ENCODE results near the gene AKAP8L. TPM values are rescaled to one million over a fixed set of nuclear protein-coding genes. Genes with fewer than 3 reads are reported as not detected.

AKAP8L gene
- total RNA-seq, 1 experiment from 2014 or later, result 106 TPM

DNA sequence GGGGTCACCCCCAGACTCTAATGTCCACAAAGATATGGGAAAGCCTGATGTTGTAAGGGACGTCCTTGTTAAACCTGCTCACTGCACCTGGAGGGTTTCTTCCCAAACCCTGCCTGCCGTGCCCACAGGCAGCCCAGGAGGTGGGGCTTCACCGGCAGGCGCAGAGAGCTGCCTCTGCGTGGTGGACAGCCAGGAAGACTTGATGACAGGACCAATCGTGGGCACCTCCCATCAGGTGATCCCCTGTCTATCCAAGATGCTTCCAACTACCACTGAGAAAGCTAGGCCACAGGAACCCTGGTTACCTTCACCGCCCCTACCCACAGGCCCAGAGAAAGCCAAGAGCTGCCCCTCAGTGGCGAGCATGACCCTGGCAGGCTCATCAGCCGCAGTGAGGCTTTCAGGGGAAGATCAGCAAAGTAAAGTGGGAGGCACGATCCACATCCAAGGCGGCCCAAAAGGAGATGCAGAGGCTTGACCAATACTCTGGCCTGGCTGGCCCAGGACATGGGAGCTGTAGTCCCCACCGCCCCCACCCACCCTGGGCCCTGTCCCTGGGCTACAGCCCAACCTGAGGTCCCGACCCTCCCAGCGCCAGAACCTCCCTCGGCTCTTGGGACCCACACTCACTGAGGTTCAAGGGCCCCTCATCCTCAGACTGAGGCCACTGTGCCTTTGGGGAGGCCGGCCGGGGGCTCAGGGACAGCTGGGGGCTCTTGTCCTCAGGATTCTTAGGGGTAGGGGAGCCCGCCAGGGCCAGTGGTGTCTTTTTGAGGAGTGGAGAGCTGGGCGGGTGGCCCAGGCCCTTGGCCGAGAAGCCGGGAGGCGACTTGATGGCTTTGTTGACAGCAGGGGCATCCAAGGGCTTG is 10.4 kb upstream of the AKAP8L start:
- H3K4me1 ChIP-seq (ENCODE audit: control insufficient read depth in 1 of 2, insufficient read depth in 2 of 2, low read length in 2 of 2), result peaks cover 18 to 25% of the 10 kb centered on the region in 2 experiments
- H3K4me3 ChIP-seq (replicated peaks in 1 of 2; ENCODE audit: low read depth in 1 of 2, low read length in 2 of 2), result no peak overlapping the region
- no peak for DNase-seq (ENCODE audit: low read depth, low spot score)
- intact Hi-C loops (cut with micrococcal nuclease), result no loop called here
- no peaks in the 10 kb centered on the region for H4K20me1 ChIP-seq (ENCODE audit: insufficient read depth)
- H3K9ac ChIP-seq (ENCODE audit: low read length), result no peak overlapping the region
- ChIA-PET CTCF (no interaction called here), POLR2A (no interaction called here), RAD21 (ENCODE audit: low non-redundant PET in 1 of 2, low total read pairs in 2 of 2, uncharacterized antibody in 2 of 2, unreplicated experiment in 2 of 2) (no interaction called here)
- H3K9me3 ChIP-seq (ENCODE audit: control insufficient read depth in 1 of 2, insufficient read depth in 1 of 2, low read depth in 1 of 2, low read length in 2 of 2), result no peaks in the 10 kb centered on the region
- no peak for TF ChIP-seq RAD21 (IDR thresholded peaks at IDR 0.05; ENCODE audit: low read depth)
- TF ChIP-seq SP1 (IDR thresholded peaks at IDR 0.05; ENCODE audit: low read depth), result no peak
- no peak for TF ChIP-seq FOSL1 (IDR thresholded peaks at IDR 0.05; ENCODE audit: low read depth)
- no peak overlapping the region for H3K4me2 ChIP-seq (ENCODE audit: low read length)
- no peaks in the 10 kb centered on the region for H3K9me2 ChIP-seq (ENCODE audit: insufficient read depth)
- no peak overlapping the region for H2AFZ ChIP-seq (ENCODE audit: low read depth, low read length, poor library complexity, severe bottlenecking)
- no peaks in the 10 kb centered on the region for H3K27me3 ChIP-seq (ENCODE audit: insufficient read depth, low read length)
- H3K79me2 ChIP-seq (ENCODE audit: insufficient read depth, low read length), result peaks cover 54% of the 10 kb centered on the region
- H3K27ac ChIP-seq (ENCODE audit: low read depth, low read length), result no peak overlapping the region
- no peak for ATAC-seq
- BruUV-seq (replicated peaks), result no TSS peak
- H3K36me3 ChIP-seq (ENCODE audit: control insufficient read depth in 1 of 2, insufficient read depth in 2 of 2, low read length in 2 of 2), result peaks cover 14 to 36% of the 10 kb centered on the region in 2 experiments; a peak in 3 of 4 replicates

DNA sequence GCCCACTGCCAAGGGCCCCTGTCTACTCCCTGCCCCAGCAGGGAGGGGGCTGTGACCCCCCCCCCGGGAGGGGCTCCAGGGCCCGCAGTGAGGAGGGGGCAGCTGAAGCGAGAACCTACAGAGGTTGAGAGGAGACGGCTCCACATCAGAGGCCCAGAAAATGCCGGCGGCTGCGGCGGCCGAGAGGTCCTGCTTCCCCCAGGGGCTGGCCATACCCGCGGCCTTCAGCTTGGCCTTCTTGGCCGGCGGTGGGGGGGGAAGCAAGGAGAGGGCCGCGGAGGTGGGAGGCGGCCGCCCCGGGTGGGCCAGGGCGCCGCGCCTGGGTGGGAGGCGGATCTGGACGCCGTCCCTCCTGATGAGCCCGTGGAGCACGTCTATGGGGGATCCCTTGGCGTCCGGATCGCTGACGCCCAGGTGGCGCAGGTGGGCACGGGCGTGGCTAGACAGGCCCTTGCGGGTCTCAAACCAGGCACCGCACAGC is 9.2 kb upstream of the AKAP8L start:
- H3K4me2 ChIP-seq (ENCODE audit: low read length), result no peak overlapping the region
- no peak overlapping the region for H3K9ac ChIP-seq (ENCODE audit: low read length)
- no peaks in the 10 kb centered on the region for H3K9me2 ChIP-seq (ENCODE audit: insufficient read depth)
- no TSS peak for BruUV-seq (replicated peaks)
- ATAC-seq (no peak), DNase-seq (ENCODE audit: low read depth, low spot score) (no peak)
- no peaks in the 10 kb centered on the region for H3K9me3 ChIP-seq (ENCODE audit: control insufficient read depth in 1 of 2, insufficient read depth in 1 of 2, low read depth in 1 of 2, low read length in 2 of 2)
- H3K4me1 ChIP-seq (ENCODE audit: control insufficient read depth in 1 of 2, insufficient read depth in 2 of 2, low read length in 2 of 2), result peaks cover 12 to 17% of the 10 kb centered on the region in 2 experiments; a peak in 3 of 4 replicates
- no peak for TF ChIP-seq ELF1 (IDR thresholded peaks at IDR 0.05; ENCODE audit: borderline replicate concordance, low read depth)
- TF ChIP-seq, protein P1, sequence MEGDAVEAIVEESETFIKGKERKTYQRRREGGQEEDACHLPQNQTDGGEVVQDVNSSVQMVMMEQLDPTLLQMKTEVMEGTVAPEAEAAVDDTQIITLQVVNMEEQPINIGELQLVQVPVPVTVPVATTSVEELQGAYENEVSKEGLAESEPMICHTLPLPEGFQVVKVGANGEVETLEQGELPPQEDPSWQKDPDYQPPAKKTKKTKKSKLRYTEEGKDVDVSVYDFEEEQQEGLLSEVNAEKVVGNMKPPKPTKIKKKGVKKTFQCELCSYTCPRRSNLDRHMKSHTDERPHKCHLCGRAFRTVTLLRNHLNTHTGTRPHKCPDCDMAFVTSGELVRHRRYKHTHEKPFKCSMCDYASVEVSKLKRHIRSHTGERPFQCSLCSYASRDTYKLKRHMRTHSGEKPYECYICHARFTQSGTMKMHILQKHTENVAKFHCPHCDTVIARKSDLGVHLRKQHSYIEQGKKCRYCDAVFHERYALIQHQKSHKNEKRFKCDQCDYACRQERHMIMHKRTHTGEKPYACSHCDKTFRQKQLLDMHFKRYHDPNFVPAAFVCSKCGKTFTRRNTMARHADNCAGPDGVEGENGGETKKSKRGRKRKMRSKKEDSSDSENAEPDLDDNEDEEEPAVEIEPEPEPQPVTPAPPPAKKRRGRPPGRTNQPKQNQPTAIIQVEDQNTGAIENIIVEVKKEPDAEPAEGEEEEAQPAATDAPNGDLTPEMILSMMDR (IDR thresholded peaks at IDR 0.05 in 2 of 3, conservative IDR thresholded peaks at IDR 0.05 in 1 of 3; ENCODE audit: borderline replicate concordance in 1 of 3, insufficient read depth in 1 of 3, low read depth in 2 of 3, low read length in 2 of 3), result no peak
- TF ChIP-seq, protein P2, sequence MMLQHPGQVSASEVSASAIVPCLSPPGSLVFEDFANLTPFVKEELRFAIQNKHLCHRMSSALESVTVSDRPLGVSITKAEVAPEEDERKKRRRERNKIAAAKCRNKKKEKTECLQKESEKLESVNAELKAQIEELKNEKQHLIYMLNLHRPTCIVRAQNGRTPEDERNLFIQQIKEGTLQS (IDR thresholded peaks at IDR 0.05), result no peak
- TF ChIP-seq EZH2 (IDR thresholded peaks at IDR 0.05), result no peak
- TF ChIP-seq RAD21 (IDR thresholded peaks at IDR 0.05; ENCODE audit: low read depth), result no peak
- TF ChIP-seq, protein P3, sequence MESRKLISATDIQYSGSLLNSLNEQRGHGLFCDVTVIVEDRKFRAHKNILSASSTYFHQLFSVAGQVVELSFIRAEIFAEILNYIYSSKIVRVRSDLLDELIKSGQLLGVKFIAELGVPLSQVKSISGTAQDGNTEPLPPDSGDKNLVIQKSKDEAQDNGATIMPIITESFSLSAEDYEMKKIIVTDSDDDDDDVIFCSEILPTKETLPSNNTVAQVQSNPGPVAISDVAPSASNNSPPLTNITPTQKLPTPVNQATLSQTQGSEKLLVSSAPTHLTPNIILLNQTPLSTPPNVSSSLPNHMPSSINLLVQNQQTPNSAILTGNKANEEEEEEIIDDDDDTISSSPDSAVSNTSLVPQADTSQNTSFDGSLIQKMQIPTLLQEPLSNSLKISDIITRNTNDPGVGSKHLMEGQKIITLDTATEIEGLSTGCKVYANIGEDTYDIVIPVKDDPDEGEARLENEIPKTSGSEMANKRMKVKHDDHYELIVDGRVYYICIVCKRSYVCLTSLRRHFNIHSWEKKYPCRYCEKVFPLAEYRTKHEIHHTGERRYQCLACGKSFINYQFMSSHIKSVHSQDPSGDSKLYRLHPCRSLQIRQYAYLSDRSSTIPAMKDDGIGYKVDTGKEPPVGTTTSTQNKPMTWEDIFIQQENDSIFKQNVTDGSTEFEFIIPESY (IDR thresholded peaks at IDR 0.05; ENCODE audit: extremely low read depth, insufficient replicate concordance, low read length), result no peak
- TF ChIP-seq SP1 (IDR thresholded peaks at IDR 0.05; ENCODE audit: low read depth), result no peak
- H2AFZ ChIP-seq (ENCODE audit: low read depth, low read length, poor library complexity, severe bottlenecking), result no peak overlapping the region
- RAD21 ChIA-PET (ENCODE audit: low non-redundant PET in 1 of 2, low total read pairs in 2 of 2, uncharacterized antibody in 2 of 2, unreplicated experiment in 2 of 2), result no interaction called here
- H3K79me2 ChIP-seq (ENCODE audit: insufficient read depth, low read length), result peaks cover 54% of the 10 kb centered on the region
- no peak overlapping the region for H3K27ac ChIP-seq (ENCODE audit: low read depth, low read length)
- H3K36me3 ChIP-seq (ENCODE audit: control insufficient read depth in 1 of 2, insufficient read depth in 2 of 2, low read length in 2 of 2), result peaks cover 19 to 48% of the 10 kb centered on the region in 2 experiments; a peak in 3 of 4 replicates
- no peak overlapping the region for H3K4me3 ChIP-seq (replicated peaks in 1 of 2; ENCODE audit: low read depth in 1 of 2, low read length in 2 of 2)
- no peaks in the 10 kb centered on the region for H4K20me1 ChIP-seq (ENCODE audit: insufficient read depth)
- CTCF ChIA-PET, result no interaction called here
- intact Hi-C loops (cut with micrococcal nuclease), result no loop called here
- no peaks in the 10 kb centered on the region for H3K27me3 ChIP-seq (ENCODE audit: insufficient read depth, low read length)
- POLR2A ChIA-PET, result no interaction called here

All from HCT116 (cell line).